HL-60 (cell line): ENCODE measurements around the gene MELTF.

ENCODE experiments used
- DNase-seq, 2 experiments: peaks; one replicate each; pipeline ENCODE4 v3.0.0-alpha.2; 2010 to 2020; ENCODE audit warnings: low read depth in 1 of 2, low spot score in 1 of 2
- H3K27ac ChIP-seq: fragments of 250-450 bp; sonication (Bioruptor Pico); replicated peaks from 2 replicates; pipeline ENCODE4 v1.5.1; 2020; ENCODE audit warnings: mild to moderate bottlenecking, moderate library complexity
- H3K27me3 ChIP-seq: fragments of 250-450 bp; sonication (Bioruptor Pico); 2 replicates; pipeline ENCODE4 v1.5.1; 2021; ENCODE audit warnings: mild to moderate bottlenecking, moderate library complexity; ENCODE audit not compliant: insufficient read depth, poor library complexity, severe bottlenecking
- H3K4me3 ChIP-seq: replicated peaks from 2 replicates; pipeline ENCODE4 v1.5.1; 2011; ENCODE audit warnings: mild to moderate bottlenecking, control low read depth, low read length; ENCODE audit not compliant: insufficient read depth
- CTCF ChIP-seq: IDR thresholded peaks from one replicate; pipeline ENCODE4 v1.5.1; 2011; ENCODE audit warnings: low read length, control low read depth, inconsistent platforms; ENCODE audit not compliant: insufficient read depth
- GABPA ChIP-seq: IDR thresholded peaks from 2 replicates; pipeline ENCODE4 v1.6.1; 2012; ENCODE audit warnings: low read depth
- POLR2AphosphoS5 ChIP-seq: IDR thresholded peaks from 2 replicates; pipeline ENCODE4 v1.6.1; 2012; ENCODE audit warnings: low read depth
- REST ChIP-seq: IDR thresholded peaks from 2 replicates; pipeline ENCODE4 v1.6.1; 2012; ENCODE audit warnings: low read depth; ENCODE audit not compliant: insufficient replicate concordance
- SPI1 ChIP-seq: IDR thresholded peaks from 2 replicates; pipeline ENCODE4 v1.6.1; 2012; ENCODE audit warnings: low read depth, mild to moderate bottlenecking, borderline replicate concordance

MELTF gene

GRCh38 chr3:197019021-197019420 lies 10.6 kb downstream of the MELTF start:
- TF ChIP-seq REST (no peak), GABPA (no peak), CTCF (no peak), SPI1 (no peak), POLR2AphosphoS5 (no peak)
- DNase-seq = no peak
- peaks cover 5% of the 10 kb centered on the region for H3K27me3 ChIP-seq
- H3K27ac ChIP-seq = no peak overlapping the region
- H3K4me3 ChIP-seq = no peak overlapping the region

GRCh38 chr3:197017003-197017402 lies 12.6 kb downstream of the MELTF start:
- H3K4me3 ChIP-seq = no peak overlapping the region
- no peak overlapping the region for H3K27ac ChIP-seq
- H3K27me3 ChIP-seq = no peaks in the 10 kb centered on the region
- TF ChIP-seq CTCF = no peak
- TF ChIP-seq GABPA = no peak
- TF ChIP-seq REST = no peak
- TF ChIP-seq SPI1 = no peak
- no peak for TF ChIP-seq POLR2AphosphoS5
- DNase-seq = no peak

GRCh38 chr3:197015790-197016736 lies 13.6 kb downstream of the MELTF start:
- no peak overlapping the region for H3K4me3 ChIP-seq
- TF ChIP-seq SPI1 (no peak), CTCF (no peak), POLR2AphosphoS5 (no peak), REST (no peak), GABPA (no peak)
- H3K27me3 ChIP-seq = no peaks in the 10 kb centered on the region
- no peak overlapping the region for H3K27ac ChIP-seq
- no peak for DNase-seq
